MM.1S (cell line): ENCODE results near the gene MVB12B.

Source experiments
- DNase-seq: peaks from one replicate; pipeline ENCODE4 v3.0.0-alpha.2; 2015
- H2AFZ ChIP-seq: fragments of 300-600 bp; sonication (generic); 2 replicates; pipeline ENCODE4 v1.6.0; 2016; ENCODE audit warnings: antibody characterized with exemption, low read length
- H3F3A ChIP-seq: fragments of 300-600 bp; sonication (generic); 2 replicates; pipeline ENCODE4 v1.6.1; 2016; ENCODE audit warnings: mild to moderate bottlenecking, antibody characterized with exemption, low read length, moderate library complexity, mixed read lengths; ENCODE audit not compliant: insufficient read depth
- H3K27ac ChIP-seq: fragments of 300-600 bp; sonication (generic); 2 replicates; pipeline ENCODE4 v1.5.1; 2016; ENCODE audit warnings: mild to moderate bottlenecking, low read length
- H3K27me3 ChIP-seq: fragments of 300-600 bp; sonication (generic); replicated peaks from 2 replicates; pipeline ENCODE4 v1.6.0; 2016; ENCODE audit warnings: low read length; ENCODE audit not compliant: insufficient read depth
- H3K36me3 ChIP-seq: fragments of 300-600 bp; sonication (generic); replicated peaks from 2 replicates; pipeline ENCODE4 v1.6.1; 2016; ENCODE audit warnings: mild to moderate bottlenecking, low read length, mixed read lengths; ENCODE audit not compliant: insufficient read depth
- H3K4me1 ChIP-seq: fragments of 300-600 bp; sonication (generic); 2 replicates; pipeline ENCODE4 v1.6.1; 2016; ENCODE audit warnings: low read length, mixed read lengths
- H3K4me2 ChIP-seq: fragments of 300-600 bp; sonication (generic); 2 replicates; pipeline ENCODE4 v1.6.0; 2016; ENCODE audit warnings: low read depth, low read length
- H3K4me3 ChIP-seq: fragments of 300-600 bp; sonication (generic); 2 replicates; pipeline ENCODE4 v1.5.1; 2016; ENCODE audit warnings: low read length, mixed read lengths
- H3K79me2 ChIP-seq: fragments of 300-600 bp; sonication (generic); 2 replicates; pipeline ENCODE4 v1.6.1; 2016; ENCODE audit warnings: mixed run types, low read length, mixed read lengths
- H3K9ac ChIP-seq: fragments of 300-600 bp; sonication (generic); 2 replicates; pipeline ENCODE4 v1.6.1; 2016; ENCODE audit warnings: low read length, mixed read lengths
- H3K9me2 ChIP-seq: fragments of 300-600 bp; sonication (generic); replicated peaks from 2 replicates; pipeline ENCODE4 v1.6.1; 2016; ENCODE audit warnings: mild to moderate bottlenecking, low read length, mixed read lengths; ENCODE audit not compliant: insufficient read depth
- H3K9me3 ChIP-seq: fragments of 300-600 bp; sonication (generic); replicated peaks from 2 replicates; pipeline ENCODE4 v1.6.1; 2016; ENCODE audit warnings: mild to moderate bottlenecking, low read length, mixed read lengths; ENCODE audit not compliant: insufficient read depth
- H4K20me1 ChIP-seq: fragments of 300-600 bp; sonication (generic); 2 replicates; pipeline ENCODE4 v1.6.1; 2016; ENCODE audit warnings: mild to moderate bottlenecking, low read length, moderate library complexity, mixed read lengths; ENCODE audit not compliant: insufficient read depth
- EZH2 ChIP-seq: fragments of 300-600 bp; sonication (generic); optimal IDR thresholded peaks from 2 replicates; pipeline ENCODE3; 2017; ENCODE audit warnings: low read depth, mild to moderate bottlenecking, antibody characterized with exemption, low read length, mixed read lengths
- EZH2phosphoT487 ChIP-seq: fragments of 300-600 bp; sonication (generic); IDR thresholded peaks from 2 replicates; pipeline ENCODE4 v1.6.1; 2018; ENCODE audit warnings: antibody characterized with exemption, low read length
- TF ChIP-seq, protein P1 (sequence below): fragments of 300-600 bp; sonication (generic); IDR thresholded peaks from 2 replicates; pipeline ENCODE4 v1.5.1; 2016; ENCODE audit warnings: antibody characterized with exemption, low read length, mixed read lengths

The MVB12B gene

DNA sequence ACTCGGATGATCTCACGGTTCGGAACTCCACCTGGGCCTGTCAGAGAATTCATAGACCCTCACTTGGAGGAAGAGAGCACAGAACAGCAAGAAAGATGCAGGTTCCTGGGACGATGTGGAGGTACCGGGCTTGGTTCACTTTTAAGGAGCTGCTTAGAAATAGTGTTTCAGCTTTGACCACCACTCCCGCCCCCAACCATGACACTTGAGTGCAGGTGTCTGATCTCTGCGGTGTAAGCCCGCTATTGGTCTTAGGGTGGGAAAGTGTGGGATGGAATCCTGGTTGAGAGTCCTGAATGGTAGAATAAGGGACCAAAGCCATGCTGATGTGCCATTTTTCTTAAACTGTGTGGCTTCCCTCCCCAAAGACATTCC, 189.9 kb downstream of the MVB12B start:
- Histone ChIP-seq H3K36me3 (no peaks in the 10 kb centered on the region), H3K79me2 (no peaks in the 10 kb centered on the region), H3K27me3 (peaks cover 87% of the 10 kb centered on the region), H3K27ac (no peak overlapping the region), H3K9ac (no peak overlapping the region), H3K4me2 (peak overlapping the region; percentile 91), H2AFZ (no peak overlapping the region; the same call in 1 of the 2 replicates), H3K9me3 (no peaks in the 10 kb centered on the region), H3K4me1 (peaks cover 14% of the 10 kb centered on the region), H3F3A (peaks cover 14% of the 10 kb centered on the region), H3K9me2 (no peaks in the 10 kb centered on the region), H4K20me1 (peaks cover 4% of the 10 kb centered on the region; the same call in 1 of the 2 replicates), H3K4me3 (peak overlapping the region; percentile 44)
- no peak for TF ChIP-seq EZH2phosphoT487
- DNase-seq: no peak

DNA sequence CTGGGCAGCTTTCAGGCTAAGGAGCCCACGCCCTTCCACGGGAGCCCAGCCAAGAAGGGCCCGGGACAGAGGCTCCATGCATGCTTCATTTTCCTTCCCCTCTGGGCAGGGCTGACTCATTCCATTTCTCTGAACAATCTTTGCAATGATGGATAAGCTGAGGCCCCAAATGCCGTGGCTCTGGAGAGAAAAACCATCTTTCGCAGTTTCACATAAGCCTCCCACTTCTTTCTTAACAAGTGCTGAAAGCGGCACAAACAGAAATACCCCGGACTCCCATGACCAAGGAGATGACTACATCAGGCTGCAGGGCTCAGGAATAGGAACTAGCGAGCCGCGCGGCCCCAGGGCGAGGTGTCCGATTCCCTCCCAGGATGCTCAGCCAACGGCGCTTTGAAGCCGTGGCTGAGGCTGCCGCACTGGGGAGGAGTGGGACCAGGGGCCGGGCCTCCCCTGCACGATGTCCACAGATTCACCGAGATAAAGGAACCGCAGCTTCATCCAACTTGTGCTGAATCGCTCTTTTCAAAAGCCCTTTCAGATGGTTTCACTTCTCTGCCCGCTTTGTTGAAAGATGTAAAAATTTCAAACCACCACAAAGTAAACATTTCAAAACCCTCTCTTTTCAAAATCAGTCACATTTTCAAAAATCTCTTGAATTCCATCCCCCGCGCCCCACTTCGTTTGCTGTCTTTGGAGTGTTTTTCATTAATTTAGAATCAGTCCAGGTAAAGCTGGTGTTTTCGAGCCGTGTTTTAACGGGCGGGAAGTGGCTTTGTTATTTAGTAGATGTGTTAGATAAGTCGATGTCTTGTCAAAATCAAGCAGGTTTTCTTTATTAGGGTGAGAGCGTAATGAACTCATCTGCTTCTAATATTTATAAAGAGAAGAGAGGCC, 190.6 kb downstream of the MVB12B start:
- Histone ChIP-seq H3K36me3 (no peaks in the 10 kb centered on the region), H3K4me2 (peak overlapping the region; percentile 91), H2AFZ (no peak overlapping the region; the same call in 1 of the 2 replicates), H3K27me3 (peaks cover 87% of the 10 kb centered on the region), H3F3A (peaks cover 14% of the 10 kb centered on the region), H3K4me1 (peaks cover 14% of the 10 kb centered on the region), H3K9ac (no peak overlapping the region), H3K9me2 (no peaks in the 10 kb centered on the region), H3K9me3 (no peaks in the 10 kb centered on the region), H3K79me2 (no peaks in the 10 kb centered on the region), H4K20me1 (peaks cover 4% of the 10 kb centered on the region; the same call in 1 of the 2 replicates), H3K4me3 (peak overlapping the region; percentile 44), H3K27ac (no peak overlapping the region)
- TF ChIP-seq EZH2phosphoT487 (no peak), EZH2 (no peak)
- TF ChIP-seq, protein P1, sequence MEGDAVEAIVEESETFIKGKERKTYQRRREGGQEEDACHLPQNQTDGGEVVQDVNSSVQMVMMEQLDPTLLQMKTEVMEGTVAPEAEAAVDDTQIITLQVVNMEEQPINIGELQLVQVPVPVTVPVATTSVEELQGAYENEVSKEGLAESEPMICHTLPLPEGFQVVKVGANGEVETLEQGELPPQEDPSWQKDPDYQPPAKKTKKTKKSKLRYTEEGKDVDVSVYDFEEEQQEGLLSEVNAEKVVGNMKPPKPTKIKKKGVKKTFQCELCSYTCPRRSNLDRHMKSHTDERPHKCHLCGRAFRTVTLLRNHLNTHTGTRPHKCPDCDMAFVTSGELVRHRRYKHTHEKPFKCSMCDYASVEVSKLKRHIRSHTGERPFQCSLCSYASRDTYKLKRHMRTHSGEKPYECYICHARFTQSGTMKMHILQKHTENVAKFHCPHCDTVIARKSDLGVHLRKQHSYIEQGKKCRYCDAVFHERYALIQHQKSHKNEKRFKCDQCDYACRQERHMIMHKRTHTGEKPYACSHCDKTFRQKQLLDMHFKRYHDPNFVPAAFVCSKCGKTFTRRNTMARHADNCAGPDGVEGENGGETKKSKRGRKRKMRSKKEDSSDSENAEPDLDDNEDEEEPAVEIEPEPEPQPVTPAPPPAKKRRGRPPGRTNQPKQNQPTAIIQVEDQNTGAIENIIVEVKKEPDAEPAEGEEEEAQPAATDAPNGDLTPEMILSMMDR: no peak
- peak; percentile 91 for DNase-seq

DNA sequence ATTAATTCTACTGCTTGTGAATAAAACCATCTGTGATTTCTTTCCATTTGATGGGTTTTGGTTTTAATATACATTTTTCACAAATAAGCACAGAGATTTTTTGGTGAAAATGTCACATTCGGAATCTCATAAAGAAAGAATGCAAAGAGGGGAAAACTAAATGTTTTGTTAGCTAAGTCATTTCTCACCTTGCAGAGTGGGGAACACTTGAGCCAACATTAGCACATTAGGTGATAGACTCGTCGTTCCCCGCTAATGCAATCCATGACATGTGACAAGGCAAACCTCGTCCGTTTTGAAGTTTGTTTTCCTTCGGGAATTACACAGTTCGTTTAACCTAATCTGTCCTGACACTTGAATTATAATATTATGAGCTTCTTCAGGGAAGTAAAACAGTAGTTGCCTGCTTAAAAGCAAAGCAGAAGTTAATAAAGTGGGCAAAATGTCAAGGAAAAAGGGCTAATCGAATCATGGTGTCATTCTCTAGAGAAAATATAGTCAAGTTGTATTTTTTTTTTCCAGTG, 191.3 kb downstream of the MVB12B start:
- no peak for DNase-seq
- Histone ChIP-seq H2AFZ (no peak overlapping the region), H3K79me2 (no peaks in the 10 kb centered on the region), H3K36me3 (no peaks in the 10 kb centered on the region), H3K9ac (no peak overlapping the region), H3K4me1 (peaks cover 14% of the 10 kb centered on the region), H3K9me3 (no peaks in the 10 kb centered on the region), H3F3A (peaks cover 14% of the 10 kb centered on the region), H3K4me3 (peak overlapping the region; percentile 44), H3K9me2 (no peaks in the 10 kb centered on the region), H3K4me2 (peak overlapping the region; percentile 91), H4K20me1 (peaks cover 4% of the 10 kb centered on the region; the same call in 1 of the 2 replicates), H3K27ac (no peak overlapping the region), H3K27me3 (peaks cover 87% of the 10 kb centered on the region)
- TF ChIP-seq, protein P1: no peak
- TF ChIP-seq EZH2phosphoT487: no peak
- TF ChIP-seq EZH2: no peak
